GM18526 (cell line): Measurements from ENCODE around the gene SALL2.

Source experiments
- POLR2A ChIP-seq: IDR thresholded peaks from 3 replicates; pipeline ENCODE4 v1.6.1; 2011; ENCODE audit not compliant: insufficient read length; ENCODE audit errors: extremely low read depth

SALL2 gene

GRCh38 chr14:21533294-21533693 lies 7.1 kb upstream of the SALL2 start:
- TF ChIP-seq POLR2A: no peak

GRCh38 chr14:21529515-21529914 lies 3.4 kb upstream of the SALL2 start:
- no peak for TF ChIP-seq POLR2A

GRCh38 chr14:21528381-21529348 lies 2.5 kb upstream of the SALL2 start:
- TF ChIP-seq POLR2A: no peak

- TF ChIP-seq POLR2A: no peak
Measured at GRCh38 chr14:21527318-21527679, 1.2 kb upstream of the SALL2 start.

GRCh38 chr14:21526672-21527317 lies 649 bp upstream of the SALL2 start:
- no peak for TF ChIP-seq POLR2A

- no peak for TF ChIP-seq POLR2A
Measured at GRCh38 chr14:21525571-21525961, 580 bp downstream of the SALL2 start.

- TF ChIP-seq POLR2A: no peak
Measured at GRCh38 chr14:21524575-21525490, 1.3 kb downstream of the SALL2 start.

- TF ChIP-seq POLR2A: no peak
Measured at GRCh38 chr14:21523203-21523602, 2.9 kb downstream of the SALL2 start.

- TF ChIP-seq POLR2A: no peak
Measured at GRCh38 chr14:21521501-21521900, 4.6 kb downstream of the SALL2 start.

- TF ChIP-seq POLR2A: no peak
Measured at GRCh38 chr14:21520767-21521166, 5.4 kb downstream of the SALL2 start.

- TF ChIP-seq POLR2A: no peak
Measured at GRCh38 chr14:21518725-21519124, 7.4 kb downstream of the SALL2 start.

- no peak for TF ChIP-seq POLR2A
Measured at GRCh38 chr14:21514341-21514740, 11.8 kb downstream of the SALL2 start.

- peak; percentile 80 for TF ChIP-seq POLR2A
Measured at GRCh38 chr14:21510735-21511657, 15.2 kb downstream of the SALL2 start, which contains the start of gene METTL3. METTL3 (minus strand) TSS chr14:21511340; CDS start chr14:21511223, 117 bp downstream.
